Measurements from ENCODE around the gene UGT2B11. TPM values are rescaled to one million over a fixed set of nuclear protein-coding genes. Genes with fewer than 3 reads are reported as not detected.
"Not testable (repeated sequence)": the region's sequence is repeated elsewhere in the genome, so short reads cannot be mapped to it uniquely, and the experiment has no call there.

Gene UGT2B11
- polyA plus RNA-seq, 4 donors, result 1.9 to 5.6 (median 3.2) TPM

GRCh38 chr4:69170233-69171134 lies 44.1 kb downstream of the UGT2B11 start:
- peak in 3 of 4 donors; percentile 8 to 22 (median 18) for DNase-seq (ENCODE audit: low read depth in 4 of 4, low spot score in 3 of 4)

DNA sequence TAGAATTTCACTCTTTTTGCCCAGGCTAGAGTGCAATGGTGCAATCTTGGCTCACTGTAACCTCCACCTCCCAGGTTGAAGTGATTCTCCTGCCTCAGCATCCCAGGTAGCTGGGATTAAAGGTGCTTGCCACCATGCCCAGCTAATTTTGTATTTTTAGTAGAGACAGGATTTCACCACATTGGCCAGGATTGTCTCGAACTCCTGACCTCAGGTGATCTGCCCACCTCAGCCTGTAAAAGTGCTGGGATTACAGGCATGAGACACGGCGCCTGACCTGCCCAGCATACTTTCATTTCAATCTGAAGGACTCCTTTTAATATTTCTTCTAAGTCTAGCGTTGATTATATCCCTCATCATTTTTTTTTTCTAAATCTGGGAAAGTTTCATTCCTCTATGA lies 45.4 kb downstream of the UGT2B11 start:
- DNase-seq (ENCODE audit: low read depth in 4 of 4, low spot score in 3 of 4), result not testable (repeated sequence)

GRCh38 chr4:69167300-69167699 lies 47.2 kb downstream of the UGT2B11 start:
- no peak for DNase-seq (ENCODE audit: low read depth in 4 of 4, low spot score in 3 of 4)

DNA sequence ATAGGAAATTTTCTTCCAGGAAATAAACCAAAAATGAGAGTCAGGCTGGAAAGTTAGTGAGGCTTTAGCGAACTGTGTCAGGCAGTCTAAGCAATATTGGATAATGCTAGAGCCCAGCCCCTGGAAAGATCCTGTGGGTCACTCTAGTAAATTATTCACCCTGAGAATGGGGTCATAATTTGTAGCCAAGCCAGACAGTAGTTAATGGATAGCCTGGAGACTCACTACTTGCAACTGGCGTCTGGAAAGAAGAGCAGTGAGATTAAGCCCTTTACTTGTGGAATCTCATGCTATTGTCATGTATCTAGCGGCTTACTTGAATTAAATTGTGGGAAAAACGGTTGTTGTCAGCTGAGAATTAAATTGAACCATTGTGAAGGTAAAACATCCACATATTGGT lies 48.2 kb downstream of the UGT2B11 start:
- DNase-seq (ENCODE audit: low read depth in 4 of 4, low spot score in 3 of 4), result peak in 2 of 4 donors; percentile 4 to 10

DNA sequence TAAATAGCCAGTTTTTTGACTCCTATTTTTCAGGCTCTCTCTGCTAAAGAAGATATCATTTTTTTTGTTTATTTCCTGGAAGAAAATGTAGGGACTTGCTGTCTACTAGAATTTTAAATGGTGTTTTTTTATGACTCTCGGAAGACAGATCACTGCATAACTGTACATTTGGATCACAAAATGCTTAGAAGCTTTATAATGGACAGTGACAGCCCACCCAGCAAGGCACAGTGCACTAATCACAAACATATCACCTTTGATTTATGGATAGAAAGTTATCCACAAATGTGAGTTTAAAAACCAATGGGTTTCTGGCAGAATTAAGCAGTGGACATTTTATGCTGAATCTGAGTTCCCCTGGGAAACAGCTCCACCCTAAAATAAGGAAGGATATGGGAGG lies 48.8 kb downstream of the UGT2B11 start:
- not testable (repeated sequence) for DNase-seq (ENCODE audit: low read depth in 4 of 4, low spot score in 3 of 4)

DNA sequence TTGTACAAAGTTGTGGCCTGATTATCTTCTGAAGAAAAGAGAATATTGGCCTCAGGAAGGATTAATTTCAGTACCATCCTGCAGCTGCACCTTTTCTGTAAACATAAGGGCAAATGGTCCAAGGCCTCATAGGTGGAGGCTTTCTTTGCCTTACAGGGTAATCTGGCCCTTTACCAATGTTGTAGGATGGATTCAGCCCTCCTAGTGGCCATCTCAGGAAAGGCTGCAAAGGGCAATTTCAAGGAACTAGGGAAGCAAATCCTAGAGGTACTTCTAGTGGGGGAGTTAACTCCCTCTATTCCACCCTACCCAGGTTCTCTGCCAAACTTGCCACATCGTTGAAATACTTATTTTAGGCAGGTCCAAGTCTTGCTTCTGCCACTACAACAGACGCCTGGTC lies 57.6 kb downstream of the UGT2B11 start:
- no peak for DNase-seq (ENCODE audit: low read depth in 4 of 4, low spot score in 3 of 4)

DNA sequence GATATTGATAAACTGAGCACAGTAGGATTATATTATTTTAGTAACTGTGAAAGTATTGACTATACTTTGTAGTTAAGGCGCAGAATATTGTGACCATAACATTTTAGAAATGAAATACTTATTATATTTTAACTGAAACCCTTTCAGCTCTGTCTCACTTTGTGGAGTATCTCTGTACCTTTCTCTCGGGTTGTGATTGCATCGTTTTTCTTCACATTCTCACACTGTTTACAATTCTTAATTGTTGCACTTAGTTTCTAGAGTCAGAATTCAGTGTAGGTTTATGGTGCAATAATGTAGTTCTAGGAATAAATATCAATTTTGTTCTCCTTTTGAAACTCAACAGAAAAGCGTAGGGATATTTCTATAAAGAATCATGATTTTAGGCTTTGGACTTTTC lies 60.5 kb downstream of the UGT2B11 start:
- no peak for DNase-seq (ENCODE audit: low read depth in 4 of 4, low spot score in 3 of 4)

Other genes with a start within 250 kb of the UGT2B11 start
- gene UGT2B7, start 118.3 kb downstream of the UGT2B11 start, polyA plus RNA-seq (ENCODE audit: insufficient read length in 4 of 4), result 10 to 100 TPM; 64.4 to 94.6 (median 82.2) TPM
- gene UGT2B28, start 65.7 kb upstream of the UGT2B11 start, polyA plus RNA-seq (ENCODE audit: insufficient read length in 4 of 4), result under 1 TPM in 3 of 4 donors, not detected in 1; 0.14 to 0.66 (median 0.42) TPM